SU-DHL-6 (cell line): ENCODE measurements around the gene APOBEC3G.

Source experiments
- EZH2phosphoT487 ChIP-seq: fragments of 200-600 bp; sonication (generic), shearing (Covaris generic); conservative IDR thresholded peaks from 2 replicates; pipeline ENCODE4 v1.6.1; 2018; ENCODE audit warnings: mild to moderate bottlenecking, antibody characterized with exemption, low read length, moderate library complexity, mixed read lengths
- TF ChIP-seq, protein P1 (sequence below): fragments of 200-600 bp; sonication (generic); IDR thresholded peaks from one replicate; pipeline ENCODE4 v1.5.1; 2017; ENCODE audit warnings: antibody characterized with exemption, mild to moderate bottlenecking, low read length, moderate library complexity; ENCODE audit not compliant: insufficient read depth, poor library complexity, severe bottlenecking

GRCh38 chr22:39101226-39101625 lies 24.2 kb downstream of the APOBEC3G start:
- TF ChIP-seq, protein P1, sequence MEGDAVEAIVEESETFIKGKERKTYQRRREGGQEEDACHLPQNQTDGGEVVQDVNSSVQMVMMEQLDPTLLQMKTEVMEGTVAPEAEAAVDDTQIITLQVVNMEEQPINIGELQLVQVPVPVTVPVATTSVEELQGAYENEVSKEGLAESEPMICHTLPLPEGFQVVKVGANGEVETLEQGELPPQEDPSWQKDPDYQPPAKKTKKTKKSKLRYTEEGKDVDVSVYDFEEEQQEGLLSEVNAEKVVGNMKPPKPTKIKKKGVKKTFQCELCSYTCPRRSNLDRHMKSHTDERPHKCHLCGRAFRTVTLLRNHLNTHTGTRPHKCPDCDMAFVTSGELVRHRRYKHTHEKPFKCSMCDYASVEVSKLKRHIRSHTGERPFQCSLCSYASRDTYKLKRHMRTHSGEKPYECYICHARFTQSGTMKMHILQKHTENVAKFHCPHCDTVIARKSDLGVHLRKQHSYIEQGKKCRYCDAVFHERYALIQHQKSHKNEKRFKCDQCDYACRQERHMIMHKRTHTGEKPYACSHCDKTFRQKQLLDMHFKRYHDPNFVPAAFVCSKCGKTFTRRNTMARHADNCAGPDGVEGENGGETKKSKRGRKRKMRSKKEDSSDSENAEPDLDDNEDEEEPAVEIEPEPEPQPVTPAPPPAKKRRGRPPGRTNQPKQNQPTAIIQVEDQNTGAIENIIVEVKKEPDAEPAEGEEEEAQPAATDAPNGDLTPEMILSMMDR: no peak
- no peak for TF ChIP-seq EZH2phosphoT487
